Activated T-cell treated with anti-CD3 and anti-CD28 coated beads for 48 hours (primary cell): ENCODE results near the gene CILP.

Experiments used
- DNase-seq: peaks from one replicate; pipeline ENCODE4 v3.0.0-alpha.2; 2020; ENCODE audit warnings: low read depth

Gene CILP

GRCh38 chr15:65154720-65155119 is 56.6 kb downstream of the CILP start:
- DNase-seq, result no peak

- DNase-seq, result no peak
Measured at GRCh38 chr15:65147902-65148301, 63.4 kb downstream of the CILP start.

- no peak for DNase-seq
Measured at GRCh38 chr15:65146438-65146837, 64.8 kb downstream of the CILP start.
